Breast epithelium (tissue), 3 donors: Measurements from ENCODE around the gene STAMBPL1.

Source experiments
- POLR2A ChIP-seq: fragments of 450-650 bp; IDR thresholded peaks from one replicate; pipeline ENCODE4 v1.6.1; 2016; ENCODE audit warnings: antibody characterized with exemption, mild to moderate bottlenecking, moderate library complexity
- POLR2AphosphoS5 ChIP-seq, 3 donors: sonication (generic); formaldehyde crosslinking; IDR thresholded peaks; one replicate each; pipeline ENCODE4 v1.6.1; 2017; ENCODE audit warnings: antibody characterized with exemption in 3 of 3
- TF ChIP-seq, protein P1 (sequence below), 3 donors: fragments of 450-650 bp; IDR thresholded peaks; one replicate each; pipeline ENCODE4 v1.5.1; 2016 to 2017; ENCODE audit warnings: antibody characterized with exemption in 3 of 3, mild to moderate bottlenecking in 3 of 3, moderate library complexity in 3 of 3

DNA sequence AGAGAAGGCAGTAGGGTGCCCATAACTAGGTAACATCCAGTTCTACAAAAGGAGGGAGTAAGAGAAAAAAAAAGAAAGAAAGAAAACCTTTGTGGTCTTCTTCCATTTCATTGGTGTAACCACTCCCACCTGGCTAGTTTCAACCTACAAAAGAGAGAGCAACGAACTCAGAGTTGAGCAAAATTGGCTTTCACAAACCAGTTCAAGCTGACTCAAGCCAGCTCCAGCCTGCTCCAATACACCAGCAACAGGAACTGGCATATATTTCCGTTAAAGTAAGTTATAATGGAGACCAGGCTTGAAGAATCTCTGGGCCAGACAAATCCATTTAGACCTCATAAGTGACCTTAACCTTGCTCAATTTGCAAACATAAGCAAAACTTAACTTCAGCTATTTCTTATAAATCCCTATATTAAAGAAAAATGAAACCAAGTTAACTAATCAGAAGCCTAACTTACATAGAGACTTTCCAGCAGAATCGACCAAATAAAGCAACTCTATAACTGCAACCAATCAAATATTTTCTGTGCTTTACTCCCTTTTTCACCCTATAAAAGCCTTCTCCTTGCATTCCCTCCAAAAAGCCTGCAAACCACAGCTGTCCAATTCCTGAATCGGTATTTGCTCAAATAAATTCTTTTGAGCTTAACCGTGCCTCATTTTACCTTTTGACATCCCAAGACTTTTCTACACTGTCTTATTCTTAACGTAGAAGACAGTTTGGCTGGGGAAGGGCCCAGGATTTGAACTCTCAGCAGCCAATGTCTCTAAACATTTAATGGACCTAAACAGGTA is 38.5 kb upstream of the STAMBPL1 start:
- TF ChIP-seq, protein P1, sequence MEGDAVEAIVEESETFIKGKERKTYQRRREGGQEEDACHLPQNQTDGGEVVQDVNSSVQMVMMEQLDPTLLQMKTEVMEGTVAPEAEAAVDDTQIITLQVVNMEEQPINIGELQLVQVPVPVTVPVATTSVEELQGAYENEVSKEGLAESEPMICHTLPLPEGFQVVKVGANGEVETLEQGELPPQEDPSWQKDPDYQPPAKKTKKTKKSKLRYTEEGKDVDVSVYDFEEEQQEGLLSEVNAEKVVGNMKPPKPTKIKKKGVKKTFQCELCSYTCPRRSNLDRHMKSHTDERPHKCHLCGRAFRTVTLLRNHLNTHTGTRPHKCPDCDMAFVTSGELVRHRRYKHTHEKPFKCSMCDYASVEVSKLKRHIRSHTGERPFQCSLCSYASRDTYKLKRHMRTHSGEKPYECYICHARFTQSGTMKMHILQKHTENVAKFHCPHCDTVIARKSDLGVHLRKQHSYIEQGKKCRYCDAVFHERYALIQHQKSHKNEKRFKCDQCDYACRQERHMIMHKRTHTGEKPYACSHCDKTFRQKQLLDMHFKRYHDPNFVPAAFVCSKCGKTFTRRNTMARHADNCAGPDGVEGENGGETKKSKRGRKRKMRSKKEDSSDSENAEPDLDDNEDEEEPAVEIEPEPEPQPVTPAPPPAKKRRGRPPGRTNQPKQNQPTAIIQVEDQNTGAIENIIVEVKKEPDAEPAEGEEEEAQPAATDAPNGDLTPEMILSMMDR (IDR thresholded peaks at IDR 0.05), result no peak
- TF ChIP-seq POLR2A (no peak), POLR2AphosphoS5 (IDR thresholded peaks at IDR 0.05) (no peak)
